Ovary (tissue), 3 donors: ENCODE data around the gene DOCK4.

Experiments
- POLR2A ChIP-seq: fragments of 450-650 bp; IDR thresholded peaks from one replicate; pipeline ENCODE4 v1.6.1; 2017; ENCODE audit warnings: antibody characterized with exemption, mild to moderate bottlenecking, moderate library complexity
- TF ChIP-seq, protein P1 (sequence below), 3 donors: fragments of 450-650 bp in 2 of 3; fragments of 200-600 bp in 1 of 3; IDR thresholded peaks; one replicate each; pipeline versions ENCODE4 v1.5.1 to v1.8.0; 2016 to 2022; ENCODE audit warnings: antibody characterized with exemption in 3 of 3, mild to moderate bottlenecking in 1 of 3
- donor health status: DM: no; HTN: no; CAD: no.

- TF ChIP-seq, protein P1, sequence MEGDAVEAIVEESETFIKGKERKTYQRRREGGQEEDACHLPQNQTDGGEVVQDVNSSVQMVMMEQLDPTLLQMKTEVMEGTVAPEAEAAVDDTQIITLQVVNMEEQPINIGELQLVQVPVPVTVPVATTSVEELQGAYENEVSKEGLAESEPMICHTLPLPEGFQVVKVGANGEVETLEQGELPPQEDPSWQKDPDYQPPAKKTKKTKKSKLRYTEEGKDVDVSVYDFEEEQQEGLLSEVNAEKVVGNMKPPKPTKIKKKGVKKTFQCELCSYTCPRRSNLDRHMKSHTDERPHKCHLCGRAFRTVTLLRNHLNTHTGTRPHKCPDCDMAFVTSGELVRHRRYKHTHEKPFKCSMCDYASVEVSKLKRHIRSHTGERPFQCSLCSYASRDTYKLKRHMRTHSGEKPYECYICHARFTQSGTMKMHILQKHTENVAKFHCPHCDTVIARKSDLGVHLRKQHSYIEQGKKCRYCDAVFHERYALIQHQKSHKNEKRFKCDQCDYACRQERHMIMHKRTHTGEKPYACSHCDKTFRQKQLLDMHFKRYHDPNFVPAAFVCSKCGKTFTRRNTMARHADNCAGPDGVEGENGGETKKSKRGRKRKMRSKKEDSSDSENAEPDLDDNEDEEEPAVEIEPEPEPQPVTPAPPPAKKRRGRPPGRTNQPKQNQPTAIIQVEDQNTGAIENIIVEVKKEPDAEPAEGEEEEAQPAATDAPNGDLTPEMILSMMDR (IDR thresholded peaks at IDR 0.05), result no peak
- TF ChIP-seq POLR2A, result no peak
Observed at GRCh38 chr7:111858331-111858730, 347.9 kb downstream of the DOCK4 start.
